PFSK-1 (cell line): ENCODE data around the gene ARHGAP10.

ENCODE experiments used
- FOXP2 ChIP-seq: optimal IDR thresholded peaks from 2 replicates; pipeline ENCODE3; 2011; ENCODE audit warnings: borderline replicate concordance, control low read depth, inconsistent platforms; ENCODE audit not compliant: insufficient read depth; ENCODE audit errors: extremely low read length, extremely low read depth
- POLR2AphosphoS5 ChIP-seq: IDR thresholded peaks from 2 replicates; pipeline ENCODE4 v1.6.1; 2012; ENCODE audit warnings: low read depth, mild to moderate bottlenecking, control low read depth, low read length, moderate library complexity
- SIN3A ChIP-seq: IDR thresholded peaks from 2 replicates; pipeline ENCODE4 v1.6.1; 2012; ENCODE audit warnings: mild to moderate bottlenecking, low read length, moderate library complexity, borderline replicate concordance; ENCODE audit not compliant: insufficient read depth
- TAF1 ChIP-seq: IDR thresholded peaks from 2 replicates; pipeline ENCODE4 v1.6.1; 2012; ENCODE audit warnings: low read length, control low read depth, borderline replicate concordance; ENCODE audit not compliant: insufficient read depth
- TF ChIP-seq, protein P1 (sequence below), 2 experiments: IDR thresholded peaks; 2 replicates each; pipeline versions ENCODE4 v1.6.1 to v1.8.0; 2011 to 2012; ENCODE audit warnings: low read depth in 2 of 2, low read length in 2 of 2, control low read depth in 1 of 2, inconsistent platforms in 1 of 2, mild to moderate bottlenecking in 1 of 2, moderate library complexity in 1 of 2; ENCODE audit not compliant: insufficient read depth in 1 of 2

ARHGAP10 gene

DNA sequence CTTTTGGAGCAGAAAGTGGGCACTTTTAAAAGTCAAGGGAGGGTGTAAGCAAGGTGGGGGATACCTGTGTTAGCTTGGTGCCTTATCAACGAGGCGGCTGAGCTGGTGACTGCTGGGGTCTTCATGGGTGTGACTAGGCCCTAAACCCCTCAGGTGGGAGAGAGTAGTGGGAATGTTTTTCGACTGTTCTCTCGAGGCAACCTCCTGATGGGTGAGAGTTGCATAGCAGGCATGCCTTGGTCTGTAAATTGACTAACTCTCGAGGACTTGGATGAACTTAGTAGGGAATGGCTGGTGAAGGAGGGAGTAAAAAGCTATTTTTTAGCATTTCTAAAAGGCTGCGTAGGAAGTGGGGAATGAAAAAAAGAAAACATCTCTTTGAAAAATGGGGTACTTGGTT lies 80.0 kb downstream of the ARHGAP10 start:
- TF ChIP-seq, protein P1, sequence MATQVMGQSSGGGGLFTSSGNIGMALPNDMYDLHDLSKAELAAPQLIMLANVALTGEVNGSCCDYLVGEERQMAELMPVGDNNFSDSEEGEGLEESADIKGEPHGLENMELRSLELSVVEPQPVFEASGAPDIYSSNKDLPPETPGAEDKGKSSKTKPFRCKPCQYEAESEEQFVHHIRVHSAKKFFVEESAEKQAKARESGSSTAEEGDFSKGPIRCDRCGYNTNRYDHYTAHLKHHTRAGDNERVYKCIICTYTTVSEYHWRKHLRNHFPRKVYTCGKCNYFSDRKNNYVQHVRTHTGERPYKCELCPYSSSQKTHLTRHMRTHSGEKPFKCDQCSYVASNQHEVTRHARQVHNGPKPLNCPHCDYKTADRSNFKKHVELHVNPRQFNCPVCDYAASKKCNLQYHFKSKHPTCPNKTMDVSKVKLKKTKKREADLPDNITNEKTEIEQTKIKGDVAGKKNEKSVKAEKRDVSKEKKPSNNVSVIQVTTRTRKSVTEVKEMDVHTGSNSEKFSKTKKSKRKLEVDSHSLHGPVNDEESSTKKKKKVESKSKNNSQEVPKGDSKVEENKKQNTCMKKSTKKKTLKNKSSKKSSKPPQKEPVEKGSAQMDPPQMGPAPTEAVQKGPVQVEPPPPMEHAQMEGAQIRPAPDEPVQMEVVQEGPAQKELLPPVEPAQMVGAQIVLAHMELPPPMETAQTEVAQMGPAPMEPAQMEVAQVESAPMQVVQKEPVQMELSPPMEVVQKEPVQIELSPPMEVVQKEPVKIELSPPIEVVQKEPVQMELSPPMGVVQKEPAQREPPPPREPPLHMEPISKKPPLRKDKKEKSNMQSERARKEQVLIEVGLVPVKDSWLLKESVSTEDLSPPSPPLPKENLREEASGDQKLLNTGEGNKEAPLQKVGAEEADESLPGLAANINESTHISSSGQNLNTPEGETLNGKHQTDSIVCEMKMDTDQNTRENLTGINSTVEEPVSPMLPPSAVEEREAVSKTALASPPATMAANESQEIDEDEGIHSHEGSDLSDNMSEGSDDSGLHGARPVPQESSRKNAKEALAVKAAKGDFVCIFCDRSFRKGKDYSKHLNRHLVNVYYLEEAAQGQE (IDR thresholded peaks at IDR 0.05; ENCODE audit: insufficient read depth in 1 of 2, low read depth in 2 of 2, low read length in 2 of 2), result no peak
- TF ChIP-seq POLR2AphosphoS5 (no peak), TAF1 (no peak), FOXP2 (no peak), SIN3A (no peak)

DNA sequence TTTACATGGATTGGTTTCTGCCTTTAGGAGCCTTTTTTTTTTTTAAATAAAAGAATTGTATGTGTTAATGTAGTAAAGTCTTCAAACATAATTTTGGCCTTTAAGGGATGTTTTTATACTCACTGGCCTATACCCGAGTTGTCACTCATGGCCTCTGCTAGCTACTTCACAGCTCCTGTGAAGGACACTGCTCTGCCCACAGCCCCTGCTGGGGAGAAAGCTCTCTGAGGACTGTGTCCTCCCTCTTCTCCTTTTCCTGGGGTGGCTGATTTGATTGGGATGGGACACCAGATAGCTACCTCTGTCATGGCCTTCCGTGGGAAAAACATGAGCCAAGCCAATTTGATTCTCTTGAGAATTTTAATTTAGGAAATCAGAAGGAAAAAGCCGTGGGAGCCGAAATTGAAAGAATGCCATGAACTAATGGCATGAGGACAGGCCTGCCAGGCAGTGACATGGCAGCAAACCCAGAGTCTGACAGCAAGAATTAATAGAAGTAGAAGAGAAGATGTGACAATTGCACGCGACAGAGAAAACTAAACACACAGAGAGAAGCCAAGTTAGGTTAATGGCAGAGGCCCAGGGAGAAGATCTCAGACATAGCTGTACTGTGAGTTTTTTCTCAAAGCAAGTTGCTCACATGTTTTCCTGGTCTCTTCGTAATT lies 81.4 kb downstream of the ARHGAP10 start:
- TF ChIP-seq SIN3A, result no peak
- no peak for TF ChIP-seq FOXP2
- TF ChIP-seq TAF1, result no peak
- no peak for TF ChIP-seq POLR2AphosphoS5
- TF ChIP-seq, protein P1 (IDR thresholded peaks at IDR 0.05; ENCODE audit: insufficient read depth in 1 of 2, low read depth in 2 of 2, low read length in 2 of 2), result no peak

DNA sequence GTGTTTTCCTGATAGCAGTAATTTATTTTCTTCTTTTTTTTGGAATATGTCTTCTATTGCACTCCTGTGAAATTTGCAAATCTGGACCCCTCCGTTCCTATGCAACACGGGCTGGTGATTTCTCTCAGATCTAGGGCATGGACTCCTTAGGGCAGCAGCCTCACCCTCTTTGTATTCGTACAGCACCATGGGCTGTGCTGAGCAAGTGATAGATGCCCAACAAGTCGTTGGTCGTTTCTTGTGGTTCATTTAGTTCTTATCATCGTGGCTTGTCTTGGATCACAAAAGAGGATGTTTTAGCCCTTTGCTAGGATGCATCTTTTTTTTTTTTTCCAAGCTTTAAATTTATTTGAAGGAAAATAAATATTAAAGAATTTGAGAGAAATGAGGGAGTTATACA lies 82.1 kb downstream of the ARHGAP10 start:
- TF ChIP-seq SIN3A (no peak), TAF1 (no peak), FOXP2 (no peak), POLR2AphosphoS5 (no peak)
- TF ChIP-seq, protein P1 (IDR thresholded peaks at IDR 0.05; ENCODE audit: insufficient read depth in 1 of 2, low read depth in 2 of 2, low read length in 2 of 2), result no peak

DNA sequence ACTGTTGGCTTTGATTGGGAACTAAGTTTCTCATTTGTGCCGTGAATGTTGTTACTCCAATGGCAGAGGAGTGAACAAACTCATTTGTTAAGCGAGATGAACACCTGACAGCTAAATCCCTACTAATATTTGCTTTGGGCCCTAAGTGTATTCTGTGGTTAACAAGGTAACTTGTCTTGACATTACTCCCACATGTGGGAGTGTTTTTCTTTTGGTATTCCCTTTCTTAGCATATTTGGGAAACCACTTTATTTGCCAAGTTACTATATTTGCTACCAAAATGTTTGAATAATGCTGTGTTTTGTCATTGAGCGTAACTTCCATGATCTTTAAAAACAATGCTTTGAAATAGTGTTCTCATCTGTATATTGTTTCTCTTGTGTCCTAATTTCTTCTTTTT lies 82.5 kb downstream of the ARHGAP10 start:
- no peak for TF ChIP-seq POLR2AphosphoS5
- TF ChIP-seq, protein P1 (IDR thresholded peaks at IDR 0.05; ENCODE audit: insufficient read depth in 1 of 2, low read depth in 2 of 2, low read length in 2 of 2), result no peak
- no peak for TF ChIP-seq TAF1
- no peak for TF ChIP-seq SIN3A
- no peak for TF ChIP-seq FOXP2

DNA sequence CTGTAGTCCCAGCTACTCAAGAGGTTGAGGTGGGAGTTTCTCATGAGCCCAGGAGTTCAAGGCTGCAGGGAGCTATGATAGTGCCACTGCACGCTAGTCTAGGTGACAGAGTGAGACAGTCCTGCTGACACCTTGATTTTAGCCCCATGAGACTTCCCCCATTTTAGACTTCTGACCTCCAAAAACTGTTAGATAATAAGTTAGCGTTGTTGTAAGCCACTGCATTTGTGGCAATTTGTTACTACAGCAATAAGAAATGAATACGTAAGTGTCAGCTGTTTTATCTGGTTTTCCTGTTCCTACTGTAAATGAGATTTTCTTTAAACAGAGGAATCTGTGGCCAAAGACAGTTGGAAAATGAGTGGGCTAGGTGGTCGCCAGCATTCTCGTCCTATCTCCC lies 83.9 kb downstream of the ARHGAP10 start:
- TF ChIP-seq, protein P1 (IDR thresholded peaks at IDR 0.05; ENCODE audit: insufficient read depth in 1 of 2, low read depth in 2 of 2, low read length in 2 of 2), result no peak
- TF ChIP-seq SIN3A (no peak), POLR2AphosphoS5 (no peak), TAF1 (no peak), FOXP2 (no peak)
